Measurements from ENCODE around the gene HK1.
A peak's percentile ranks its signal among the peaks of the same experiment; 100 is the strongest.

Gene HK1

DNA sequence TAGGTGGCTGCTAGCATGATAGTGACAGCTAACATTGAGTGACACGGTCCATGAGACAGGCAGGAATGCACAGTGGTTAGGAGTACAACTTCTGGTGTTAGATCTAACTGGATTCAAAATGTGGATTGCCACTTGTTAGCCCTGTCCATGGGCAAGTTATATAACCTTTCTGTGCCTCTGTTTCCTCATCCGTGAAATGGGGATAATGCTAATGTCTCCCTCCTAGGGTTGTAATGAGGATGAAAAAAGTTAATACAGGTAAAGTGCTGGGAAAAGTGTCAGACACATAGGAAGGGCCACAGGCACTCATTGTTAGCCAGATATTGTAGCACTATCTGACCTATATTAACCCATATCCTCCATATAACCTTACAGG lies 96.6 kb downstream of the HK1 start:
- no peak for DNase-seq (ENCODE audit: low read depth, low spot score)

DNA sequence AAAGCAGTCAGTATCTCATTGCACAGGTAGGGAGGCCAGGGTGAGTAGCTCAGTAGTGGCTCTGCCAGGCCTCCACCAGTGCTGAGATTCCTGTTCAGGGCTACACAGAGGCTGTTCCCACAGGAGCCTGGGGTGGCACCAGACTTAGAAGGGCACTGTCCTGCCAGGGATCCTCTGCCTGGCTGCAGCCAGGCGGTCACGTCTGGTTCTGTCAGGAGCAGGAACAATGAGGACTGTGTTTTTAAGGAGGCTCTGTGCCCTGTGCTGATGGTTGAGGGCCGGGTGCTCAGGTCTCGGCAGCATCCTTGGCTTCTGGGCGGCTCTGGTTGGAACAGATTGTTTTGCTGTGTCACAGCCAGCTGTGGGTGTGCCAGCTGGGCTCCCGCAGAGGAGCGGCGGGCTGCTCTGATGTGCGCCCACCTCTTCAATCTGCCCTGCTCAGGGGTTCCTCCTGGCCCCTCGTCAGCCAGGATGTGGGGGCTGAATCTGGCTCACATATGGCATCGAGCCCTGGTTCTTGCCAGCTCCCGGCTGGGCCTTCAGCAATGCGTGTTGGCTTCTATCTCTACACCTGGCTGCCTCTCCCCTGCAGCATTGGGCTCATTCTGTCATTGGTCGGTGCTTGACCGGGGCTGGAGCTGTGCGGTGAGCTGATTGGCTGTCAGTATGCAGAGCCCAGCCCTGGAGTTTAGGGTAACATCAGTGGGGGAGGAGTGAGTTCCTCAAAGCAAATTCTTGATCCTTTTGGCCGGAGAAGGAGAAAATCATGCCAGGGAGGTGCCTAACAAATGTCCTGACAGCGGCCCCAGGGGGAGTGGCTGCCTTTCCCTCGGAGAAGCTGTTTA lies 97.2 kb downstream of the HK1 start:
- DNase-seq (ENCODE audit: low read depth, low spot score): peak; percentile 80

DNA sequence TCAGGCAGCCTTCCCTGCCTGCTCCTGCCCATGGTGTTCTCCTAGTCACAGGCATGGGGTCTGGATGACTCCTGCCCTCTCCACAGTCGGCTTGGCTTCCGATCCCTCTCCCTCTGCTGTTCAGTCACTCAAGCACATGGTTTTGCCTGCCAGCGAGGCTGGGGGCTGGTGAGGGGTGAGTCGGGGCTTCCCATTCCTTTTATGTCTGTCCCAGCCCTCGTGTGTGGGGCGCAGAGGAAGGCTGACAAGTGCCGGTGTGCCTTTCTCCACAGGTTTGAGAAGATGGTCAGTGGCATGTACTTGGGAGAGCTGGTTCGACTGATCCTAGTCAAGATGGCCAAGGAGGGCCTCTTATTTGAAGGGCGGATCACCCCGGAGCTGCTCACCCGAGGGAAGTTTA lies 98.4 kb downstream of the HK1 start:
- no peak for DNase-seq (ENCODE audit: low read depth, low spot score)

DNA sequence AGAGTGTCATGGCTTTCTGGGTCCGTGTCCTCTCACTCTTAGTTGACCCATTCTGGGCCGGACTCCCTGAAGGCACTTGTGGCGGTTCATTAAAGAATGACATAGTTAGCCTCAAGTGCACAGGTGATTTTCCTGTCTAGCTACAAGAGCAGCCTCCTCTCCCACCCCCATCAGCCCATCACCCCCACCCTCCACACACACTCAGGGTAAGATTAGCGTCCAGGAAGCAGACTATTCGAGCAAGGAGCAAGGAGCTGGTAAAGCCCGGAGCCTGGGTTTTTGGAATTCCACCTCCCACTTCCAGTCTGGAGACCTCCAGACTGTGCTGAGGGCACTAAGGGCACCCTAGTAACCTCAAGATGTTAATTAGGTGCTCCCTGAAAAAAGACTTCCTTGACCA lies 98.9 kb downstream of the HK1 start:
- no peak for DNase-seq (ENCODE audit: low read depth, low spot score)

DNA sequence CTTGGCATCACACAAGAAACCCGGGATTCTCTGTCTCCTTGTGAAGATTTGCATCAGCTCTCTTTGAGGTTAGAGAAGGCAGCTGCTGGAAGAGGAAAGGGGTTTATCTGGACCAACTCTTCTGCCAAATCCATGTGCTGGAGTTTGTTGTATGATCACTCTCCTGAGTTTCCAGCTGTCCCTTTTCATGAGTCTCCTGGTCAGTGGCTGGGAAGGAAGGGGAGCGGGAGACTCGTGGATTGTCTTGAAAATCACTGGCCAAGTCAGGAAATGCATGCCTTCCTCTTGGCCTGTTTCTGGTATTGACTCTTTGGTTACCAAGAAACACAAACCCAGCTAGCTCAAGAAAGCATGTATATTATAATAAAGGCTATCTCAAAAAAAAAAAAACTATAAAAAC lies 99.6 kb downstream of the HK1 start:
- no peak for DNase-seq (ENCODE audit: low read depth, low spot score)

DNA sequence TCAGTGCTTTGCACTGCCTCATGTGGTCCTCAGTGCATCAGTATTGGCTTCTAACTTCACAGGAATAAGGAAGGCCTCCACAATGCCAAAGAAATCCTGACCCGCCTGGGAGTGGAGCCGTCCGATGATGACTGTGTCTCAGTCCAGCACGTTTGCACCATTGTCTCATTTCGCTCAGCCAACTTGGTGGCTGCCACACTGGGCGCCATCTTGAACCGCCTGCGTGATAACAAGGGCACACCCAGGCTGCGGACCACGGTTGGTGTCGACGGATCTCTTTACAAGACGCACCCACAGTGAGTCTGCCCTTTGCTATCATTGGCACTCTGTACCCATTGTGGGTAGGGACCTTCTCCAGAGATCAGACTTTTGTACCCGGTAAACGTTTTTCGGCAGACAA lies 101.5 kb downstream of the HK1 start:
- no peak for DNase-seq (ENCODE audit: low read depth, low spot score)

DNA sequence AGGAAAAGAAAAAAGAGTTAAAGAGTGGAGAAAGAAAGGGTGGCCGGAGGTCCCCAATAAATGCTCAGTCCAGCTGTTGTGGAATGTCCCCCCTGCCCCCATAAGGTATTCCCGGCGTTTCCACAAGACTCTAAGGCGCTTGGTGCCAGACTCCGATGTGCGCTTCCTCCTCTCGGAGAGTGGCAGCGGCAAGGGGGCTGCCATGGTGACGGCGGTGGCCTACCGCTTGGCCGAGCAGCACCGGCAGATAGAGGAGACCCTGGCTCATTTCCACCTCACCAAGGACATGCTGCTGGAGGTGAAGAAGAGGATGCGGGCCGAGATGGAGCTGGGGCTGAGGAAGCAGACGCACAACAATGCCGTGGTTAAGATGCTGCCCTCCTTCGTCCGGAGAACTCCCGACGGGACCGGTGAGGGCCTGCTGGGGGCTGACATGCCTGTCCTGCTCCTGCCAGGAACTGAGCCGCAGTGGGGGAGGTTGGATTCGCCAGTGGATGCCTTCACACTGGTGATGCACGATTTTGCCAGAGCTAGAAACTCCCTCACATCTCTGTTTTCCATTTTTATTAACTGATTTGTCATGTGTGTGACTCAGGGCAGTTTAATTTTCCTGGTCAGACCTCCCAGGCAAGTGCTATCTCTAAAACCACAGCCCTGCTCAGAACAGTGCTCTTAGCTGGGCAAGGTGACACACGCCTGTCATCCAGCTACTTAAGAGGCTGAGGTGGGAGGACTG lies 104.3 kb downstream of the HK1 start:
- no peak for DNase-seq (ENCODE audit: low read depth, low spot score)

DNA sequence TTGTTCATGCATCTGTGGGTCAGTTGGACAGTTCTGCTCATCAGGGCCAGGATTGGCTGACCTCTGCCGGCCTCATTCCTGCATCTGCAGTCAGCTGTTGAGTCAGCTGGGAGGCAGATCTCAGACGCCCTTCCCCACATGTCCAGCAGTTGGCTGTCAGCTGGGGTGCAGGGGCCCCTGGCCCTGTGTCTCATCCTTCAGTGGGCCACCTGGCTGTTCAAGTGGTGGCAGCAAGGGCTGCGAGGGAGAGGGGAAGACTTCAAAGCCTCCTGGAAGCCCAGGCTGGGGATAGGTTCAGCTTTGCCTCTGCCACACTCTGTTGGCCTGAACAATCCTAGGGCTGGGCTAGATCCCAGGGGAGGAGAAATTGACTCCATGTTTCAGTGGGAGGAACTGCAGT lies 105.3 kb downstream of the HK1 start:
- DNase-seq (ENCODE audit: low read depth, low spot score): no peak

DNA sequence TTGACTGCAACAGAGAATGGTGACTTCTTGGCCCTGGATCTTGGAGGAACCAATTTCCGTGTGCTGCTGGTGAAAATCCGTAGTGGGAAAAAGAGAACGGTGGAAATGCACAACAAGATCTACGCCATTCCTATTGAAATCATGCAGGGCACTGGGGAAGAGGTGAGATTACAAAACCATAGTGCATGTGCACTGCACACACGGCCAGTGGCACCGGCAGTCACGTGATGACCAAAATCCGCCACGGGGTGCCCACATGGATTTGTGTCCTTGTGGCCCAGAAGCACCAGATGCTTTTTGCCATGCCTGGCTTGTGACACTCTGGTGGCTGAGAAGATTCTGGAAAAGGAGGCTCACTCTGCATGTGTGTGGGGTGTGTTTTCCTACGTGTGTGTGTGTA lies 106.0 kb downstream of the HK1 start:
- DNase-seq (ENCODE audit: low read depth, low spot score): no peak

DNA sequence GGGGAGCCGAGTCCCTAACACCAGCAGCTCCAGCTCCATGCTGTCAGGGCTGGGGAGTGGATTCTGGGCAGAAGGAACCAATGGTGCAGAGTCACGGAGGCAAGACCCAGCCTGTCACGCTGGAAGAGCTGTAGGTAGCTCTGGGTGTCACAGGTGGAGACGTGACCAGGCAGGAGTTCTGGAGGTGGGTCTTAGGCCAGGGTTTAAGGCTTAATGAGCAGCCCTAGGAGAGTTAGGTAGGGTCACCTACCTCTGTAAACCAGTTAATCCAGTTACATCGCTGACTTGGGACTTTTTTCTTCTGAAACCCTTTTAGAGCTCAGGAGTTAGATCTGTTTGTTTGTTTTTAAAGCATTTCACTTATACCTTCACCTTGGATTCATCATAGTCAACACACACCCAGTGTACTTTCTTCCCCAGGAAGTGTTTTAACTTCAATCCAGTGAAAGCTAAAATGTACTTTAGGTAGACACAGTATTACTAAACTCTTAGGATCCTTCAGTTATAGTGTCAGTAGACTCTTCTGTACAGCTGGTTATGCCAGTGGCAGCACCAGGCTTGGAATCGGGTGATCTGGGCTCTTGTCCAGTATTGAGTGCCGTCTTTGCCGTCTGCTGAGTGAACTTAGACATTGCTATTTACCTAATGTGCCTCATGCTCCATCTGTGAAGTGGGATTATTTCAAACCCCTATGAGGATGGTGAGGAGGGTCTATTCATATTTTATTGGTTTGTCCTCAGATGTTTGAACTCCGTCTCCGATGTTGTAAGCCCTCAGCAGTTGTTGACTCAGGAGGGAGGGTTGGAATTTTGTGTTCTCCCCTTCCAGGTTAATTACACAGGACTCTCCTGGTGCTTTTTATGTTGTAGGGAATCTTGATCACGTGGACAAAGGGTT lies 107.4 kb downstream of the HK1 start:
- DNase-seq (ENCODE audit: low read depth, low spot score): no peak

DNA sequence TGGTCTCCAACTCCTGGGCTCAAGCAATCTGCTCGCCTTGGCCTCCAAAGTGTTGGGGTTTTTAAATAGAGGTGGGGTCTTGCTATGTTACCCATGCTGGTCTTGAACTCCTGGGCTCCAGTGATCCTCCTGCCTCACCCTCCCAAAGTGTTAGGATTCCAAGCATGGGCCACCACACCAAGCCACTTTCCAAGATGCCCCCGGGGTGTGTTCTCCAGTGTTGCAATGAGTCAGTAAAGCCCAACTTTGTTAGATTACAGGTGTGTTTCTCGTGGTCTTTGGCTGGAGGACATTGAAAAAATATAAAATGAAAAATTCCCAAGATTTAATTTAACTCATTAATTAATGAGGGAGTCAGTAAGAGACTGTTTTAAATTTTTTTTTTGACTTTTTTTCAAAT lies 109.2 kb downstream of the HK1 start:
- DNase-seq (ENCODE audit: low read depth, low spot score): no peak

DNA sequence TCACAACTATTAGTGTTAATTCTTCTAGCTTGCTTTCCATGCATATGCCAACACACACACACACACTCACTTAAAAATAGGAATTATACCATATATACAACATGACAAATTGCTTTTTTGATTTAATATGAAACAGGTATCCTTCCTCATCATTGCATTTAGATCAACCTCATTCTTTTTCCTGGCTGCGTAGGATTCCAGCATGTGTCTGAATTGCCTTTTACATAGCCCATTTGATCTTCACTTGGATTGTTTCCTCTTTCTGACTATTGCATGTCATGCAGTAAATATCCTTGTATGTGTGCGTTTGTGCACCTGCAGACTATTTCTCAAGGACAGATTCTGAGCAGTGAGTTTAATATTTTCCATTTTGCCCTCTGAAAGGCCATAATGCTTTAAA lies 110.2 kb downstream of the HK1 start:
- DNase-seq (ENCODE audit: low read depth, low spot score): no peak

DNA sequence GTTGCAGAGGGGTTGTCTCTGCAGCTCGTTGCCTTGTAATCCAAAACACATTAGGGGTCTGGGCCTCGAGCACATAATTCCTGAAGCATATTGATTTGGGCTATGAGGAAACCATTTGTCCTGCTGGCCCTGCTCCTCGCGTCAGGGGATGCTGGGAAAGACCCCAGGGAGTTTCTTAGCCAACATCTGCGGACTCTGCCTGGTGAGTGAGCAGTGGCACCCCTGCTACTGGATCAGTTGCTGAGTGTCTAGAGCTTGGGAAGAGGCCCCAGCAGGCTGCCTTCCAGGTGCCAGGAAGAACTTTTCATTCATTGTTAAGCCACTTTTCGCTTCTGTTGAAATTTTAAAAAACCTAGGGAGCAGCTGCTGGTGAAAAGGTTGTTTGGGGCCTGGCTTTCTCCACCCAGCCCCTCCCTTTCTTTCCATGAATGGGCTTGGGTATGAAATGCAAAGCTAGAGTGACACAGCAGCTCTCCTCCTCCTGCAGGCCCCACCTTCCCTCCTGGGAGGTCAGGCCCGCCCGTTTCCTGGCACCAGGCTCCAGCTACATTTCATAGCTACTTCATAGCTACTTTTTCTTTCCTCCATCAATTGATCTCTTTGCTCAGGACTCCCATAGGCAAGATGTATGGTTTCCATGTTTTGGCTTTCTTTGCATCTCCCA lies 111.7 kb downstream of the HK1 start:
- DNase-seq (ENCODE audit: low read depth, low spot score): no peak

DNA sequence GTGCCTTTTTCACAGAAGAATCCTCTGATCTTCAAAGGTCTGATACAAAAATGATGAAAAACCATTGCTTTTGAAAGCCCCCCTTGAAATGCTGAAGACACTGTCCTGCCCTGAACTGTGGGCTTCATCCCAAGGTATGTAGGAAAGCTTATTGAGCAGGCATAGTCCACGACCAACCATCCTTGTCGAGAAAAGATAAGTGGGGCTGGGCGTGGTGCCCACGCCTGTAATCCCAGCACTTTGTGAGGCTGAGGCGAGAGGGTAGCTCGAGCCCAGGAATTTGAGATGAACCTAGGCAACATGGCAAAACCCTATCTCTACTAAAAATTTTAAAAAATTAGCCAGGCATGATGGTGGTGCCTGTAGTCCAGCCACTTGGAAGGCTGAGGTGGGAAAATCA lies 112.9 kb downstream of the HK1 start:
- DNase-seq (ENCODE audit: low read depth, low spot score): no peak

DNA sequence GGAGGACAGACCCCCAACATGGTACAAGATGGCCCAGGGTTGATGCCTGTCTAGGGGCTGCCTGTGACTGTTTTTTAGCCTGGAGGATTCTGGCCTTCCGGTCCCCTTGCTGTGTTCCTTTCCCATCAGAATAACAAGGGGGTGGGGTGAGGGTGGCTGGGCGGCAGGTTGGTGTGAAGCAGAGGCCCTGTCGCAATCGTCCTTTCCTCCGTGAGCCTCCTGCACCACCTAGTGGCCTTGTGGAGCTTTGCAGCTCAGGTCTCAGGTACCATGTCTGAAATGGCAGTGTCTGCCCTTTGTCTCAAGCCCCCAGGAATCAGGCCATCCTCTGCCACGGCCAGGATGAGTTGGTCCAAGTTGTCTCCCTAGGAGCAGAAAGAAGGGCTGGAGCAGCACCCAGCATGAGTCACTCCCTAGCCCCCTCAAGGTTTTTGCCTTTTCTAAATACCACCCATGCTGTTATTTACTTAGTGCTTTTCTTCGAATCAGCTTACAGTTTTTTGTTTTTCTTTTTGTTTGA lies 114.2 kb downstream of the HK1 start:
- DNase-seq (ENCODE audit: low read depth, low spot score): no peak

DNA sequence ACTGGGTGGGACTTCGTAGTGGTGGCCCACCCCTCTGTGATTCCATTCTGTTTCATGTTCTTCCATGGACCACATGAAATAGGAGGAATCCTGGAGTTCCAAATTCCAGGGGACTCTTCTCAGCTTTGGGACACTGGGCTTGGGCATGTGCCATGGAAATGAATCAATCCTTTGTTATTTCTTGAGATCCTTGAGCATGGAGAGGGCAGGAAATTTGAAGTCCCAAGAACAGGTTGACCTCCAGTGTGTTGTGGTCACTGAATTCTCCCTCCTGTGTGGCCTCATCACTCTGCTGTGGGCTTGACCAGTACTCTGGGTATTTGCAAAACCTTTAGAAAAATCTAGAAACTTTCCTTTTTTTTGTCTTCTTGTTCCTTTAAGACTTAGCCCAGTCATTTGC lies 115.7 kb downstream of the HK1 start:
- DNase-seq (ENCODE audit: low read depth, low spot score): no peak

DNA sequence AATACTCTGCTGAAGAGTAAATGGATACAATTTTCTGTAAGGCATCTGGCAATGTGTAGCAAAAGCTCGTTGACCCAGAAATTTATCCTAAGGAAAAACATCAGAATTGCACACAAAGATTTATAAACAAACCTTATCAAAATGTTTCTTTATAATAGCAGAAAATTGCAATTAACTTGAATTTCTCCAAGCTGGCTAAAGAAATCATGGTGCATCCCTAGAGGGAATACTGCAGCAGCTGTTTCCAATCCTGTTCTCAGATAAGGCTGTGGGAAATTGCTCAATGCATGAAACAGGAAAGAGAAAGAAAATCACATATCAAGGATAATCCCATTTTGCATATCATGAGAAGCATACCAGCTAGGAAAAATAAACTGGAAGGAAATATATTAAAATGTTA lies 119.7 kb downstream of the HK1 start:
- DNase-seq (ENCODE audit: low read depth, low spot score): no peak

DNA sequence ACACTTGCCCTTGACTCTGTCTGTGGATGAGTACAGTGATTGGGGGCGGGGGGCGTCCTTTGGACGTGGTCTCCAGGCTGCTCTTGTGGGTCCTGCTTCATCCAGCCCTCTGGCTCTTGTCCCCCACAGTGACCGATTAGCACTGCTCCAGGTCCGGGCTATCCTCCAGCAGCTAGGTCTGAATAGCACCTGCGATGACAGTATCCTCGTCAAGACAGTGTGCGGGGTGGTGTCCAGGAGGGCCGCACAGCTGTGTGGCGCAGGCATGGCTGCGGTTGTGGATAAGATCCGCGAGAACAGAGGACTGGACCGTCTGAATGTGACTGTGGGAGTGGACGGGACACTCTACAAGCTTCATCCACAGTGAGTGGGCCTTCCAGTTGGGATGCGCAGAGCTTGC lies 120.2 kb downstream of the HK1 start:
- DNase-seq (ENCODE audit: low read depth, low spot score): no peak

DNA sequence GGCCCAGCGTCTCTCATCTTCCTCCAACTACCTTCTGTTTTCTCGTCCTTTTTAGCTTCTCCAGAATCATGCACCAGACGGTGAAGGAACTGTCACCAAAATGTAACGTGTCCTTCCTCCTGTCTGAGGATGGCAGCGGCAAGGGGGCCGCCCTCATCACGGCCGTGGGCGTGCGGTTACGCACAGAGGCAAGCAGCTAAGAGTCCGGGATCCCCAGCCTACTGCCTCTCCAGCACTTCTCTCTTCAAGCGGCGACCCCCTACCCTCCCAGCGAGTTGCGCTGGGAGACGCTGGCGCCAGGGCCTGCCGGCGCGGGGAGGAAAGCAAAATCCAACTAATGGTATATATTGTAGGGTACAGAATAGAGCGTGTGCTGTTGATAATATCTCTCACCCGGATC lies 122.6 kb downstream of the HK1 start:
- no peak for DNase-seq (ENCODE audit: low read depth, low spot score)

DNA sequence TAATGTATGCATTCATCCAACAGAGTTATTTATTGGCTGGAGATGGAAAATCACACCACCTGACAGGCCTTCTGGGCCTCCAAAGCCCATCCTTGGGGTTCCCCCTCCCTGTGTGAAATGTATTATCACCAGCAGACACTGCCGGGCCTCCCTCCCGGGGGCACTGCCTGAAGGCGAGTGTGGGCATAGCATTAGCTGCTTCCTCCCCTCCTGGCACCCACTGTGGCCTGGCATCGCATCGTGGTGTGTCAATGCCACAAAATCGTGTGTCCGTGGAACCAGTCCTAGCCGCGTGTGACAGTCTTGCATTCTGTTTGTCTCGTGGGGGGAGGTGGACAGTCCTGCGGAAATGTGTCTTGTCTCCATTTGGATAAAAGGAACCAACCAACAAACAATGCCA lies 123.1 kb downstream of the HK1 start:
- no peak for DNase-seq (ENCODE audit: low read depth, low spot score)

DNA sequence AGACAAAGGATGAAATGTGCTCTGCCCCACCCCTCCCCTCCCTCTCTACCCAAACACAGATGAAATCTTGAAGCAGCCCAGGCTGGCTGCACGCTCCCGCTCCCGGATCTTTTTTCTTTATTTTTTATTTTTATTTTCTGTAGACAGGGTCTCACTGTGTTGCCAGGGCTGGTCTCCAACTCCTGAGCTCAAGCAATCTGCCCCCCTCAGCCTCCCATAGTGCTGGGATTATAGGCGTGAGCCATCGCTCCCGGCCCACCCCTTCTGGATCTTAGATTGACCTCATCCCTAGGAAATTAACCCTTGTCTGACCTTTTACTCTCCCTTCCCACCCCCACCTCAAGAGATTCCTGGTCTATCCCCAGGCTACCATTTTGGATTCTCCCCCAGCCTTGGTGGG lies 124.1 kb downstream of the HK1 start:
- no peak for DNase-seq (ENCODE audit: low read depth, low spot score)

DNA sequence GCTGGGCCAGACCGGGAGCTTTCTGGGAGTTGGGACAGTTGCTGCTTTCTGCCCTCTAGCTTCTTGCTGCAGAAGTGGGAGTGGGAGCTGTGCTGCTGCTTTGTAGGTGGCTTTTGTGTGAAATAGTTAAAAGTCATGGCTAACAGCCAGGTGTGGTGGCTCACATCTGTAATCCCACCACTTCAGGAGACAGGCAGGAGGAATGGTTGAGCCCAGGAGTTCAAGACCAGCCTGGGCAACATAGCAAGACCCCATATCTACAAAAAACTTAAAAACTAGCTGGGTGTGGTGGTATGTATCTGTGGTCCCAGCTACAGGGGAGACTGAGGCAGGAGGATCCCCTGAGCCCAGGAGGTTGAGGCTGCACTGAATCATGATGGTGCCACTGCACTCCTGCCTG lies 124.8 kb downstream of the HK1 start:
- no peak for DNase-seq (ENCODE audit: low read depth, low spot score)

Measured in iPS DF 19.7 (cell line).